Measurements from ENCODE around the gene CUEDC1. TPM values are rescaled to one million over a fixed set of nuclear protein-coding genes. Genes with fewer than 3 reads are reported as not detected.
"Not testable (repeated sequence)": the region's sequence is repeated elsewhere in the genome, so short reads cannot be mapped to it uniquely, and the experiment has no call there.

CUEDC1 gene
- total RNA-seq, 1 experiment from 2014 or later = 0.71 TPM

- peak overlapping the region; percentile 68 for H3K4me2 ChIP-seq (ENCODE audit: low read depth, low read length, poor library complexity, severe bottlenecking)
- DNase-seq = peak; percentile 85
- no peaks in the 10 kb centered on the region for H3K9me2 ChIP-seq (replicated peaks; ENCODE audit: insufficient read depth, low read length)
- no peaks in the 10 kb centered on the region for H3K36me3 ChIP-seq (ENCODE audit: insufficient read depth, low read length)
- no peak overlapping the region for H2AFZ ChIP-seq (ENCODE audit: low read length)
- no peaks in the 10 kb centered on the region for H3K9me3 ChIP-seq (ENCODE audit: low read length)
- H3K4me3 ChIP-seq (ENCODE audit: low read length) = peak overlapping the region; percentile 33; the same call in 1 of the 2 replicates
- peak overlapping the region; percentile 39 for H3K9ac ChIP-seq (ENCODE audit: low read length)
- no peaks in the 10 kb centered on the region for H3K27me3 ChIP-seq (ENCODE audit: low read length)
- H3K27ac ChIP-seq (ENCODE audit: low read length) = peak overlapping the region; percentile 75
- no peaks in the 10 kb centered on the region for H4K20me1 ChIP-seq (ENCODE audit: insufficient read depth, low read depth, low read length)
- no peaks in the 10 kb centered on the region for H3K79me2 ChIP-seq (ENCODE audit: low read length)
- peaks cover 36% of the 10 kb centered on the region for H3K4me1 ChIP-seq (ENCODE audit: low read length)
These were observed 29.7 kb downstream of the CUEDC1 start for GRCh38 chr17:57925361-57925990.

GRCh38 chr17:57924677-57925076, 30.5 kb downstream of the CUEDC1 start:
- 0 out of 2 replicates have a peak overlapping the region, but pooled peaks have one; percentile 33 for H3K4me3 ChIP-seq (ENCODE audit: low read length)
- H2AFZ ChIP-seq (ENCODE audit: low read length) = no peak overlapping the region
- no peaks in the 10 kb centered on the region for H3K79me2 ChIP-seq (ENCODE audit: low read length)
- H3K27ac ChIP-seq (ENCODE audit: low read length) = peak overlapping the region; percentile 75; the same call in 1 of the 2 replicates
- H3K9me3 ChIP-seq (ENCODE audit: low read length) = no peaks in the 10 kb centered on the region
- H3K9ac ChIP-seq (ENCODE audit: low read length) = no peak overlapping the region
- H3K27me3 ChIP-seq (ENCODE audit: low read length) = no peaks in the 10 kb centered on the region
- H3K9me2 ChIP-seq (replicated peaks; ENCODE audit: insufficient read depth, low read length) = no peaks in the 10 kb centered on the region
- peaks cover 32% of the 10 kb centered on the region for H3K4me1 ChIP-seq (ENCODE audit: low read length)
- no peaks in the 10 kb centered on the region for H4K20me1 ChIP-seq (ENCODE audit: insufficient read depth, low read depth, low read length)
- H3K4me2 ChIP-seq (ENCODE audit: low read depth, low read length, poor library complexity, severe bottlenecking) = peak overlapping the region; percentile 68
- no peaks in the 10 kb centered on the region for H3K36me3 ChIP-seq (ENCODE audit: insufficient read depth, low read length)
- no peak for DNase-seq

DNA sequence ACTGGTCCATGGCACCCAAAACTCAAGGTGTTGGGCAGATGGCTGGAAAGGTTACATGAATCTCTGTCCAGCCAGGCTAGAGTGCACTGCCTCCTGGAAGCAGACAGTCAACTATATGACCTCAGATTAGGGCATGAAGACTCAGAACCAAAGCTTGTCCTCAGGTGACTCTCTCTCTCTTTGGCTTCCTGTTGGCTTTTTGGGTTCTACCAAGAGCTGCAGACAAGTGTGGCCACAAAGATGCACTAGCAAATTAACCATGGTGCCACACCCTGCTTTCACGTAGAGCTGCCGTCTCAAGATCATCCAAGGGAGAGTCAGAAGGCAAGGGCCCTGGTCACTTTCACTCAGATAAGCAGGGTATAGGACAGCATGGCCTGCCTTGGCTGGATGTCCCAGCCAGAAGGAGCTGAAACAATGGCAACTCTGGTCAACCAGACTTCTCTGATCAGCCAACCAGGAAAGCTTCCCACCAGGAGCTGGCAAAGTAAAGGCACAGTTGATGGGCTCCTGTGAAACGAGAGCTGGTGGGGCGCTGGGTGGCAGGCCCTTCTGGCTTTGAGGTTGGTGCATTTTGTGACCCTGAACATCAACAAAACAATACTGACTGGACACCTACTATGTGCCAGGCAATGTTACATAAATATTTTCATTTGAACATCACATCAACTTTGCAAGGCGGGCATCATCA, 31.9 kb downstream of the CUEDC1 start:
- Histone ChIP-seq H3K4me2 (ENCODE audit: low read depth, low read length, poor library complexity, severe bottlenecking) (no peak overlapping the region), H3K27ac (ENCODE audit: low read length) (no peak overlapping the region), H2AFZ (ENCODE audit: low read length) (no peak overlapping the region), H3K4me1 (ENCODE audit: low read length) (peaks cover 32% of the 10 kb centered on the region), H3K27me3 (ENCODE audit: low read length) (no peaks in the 10 kb centered on the region), H3K4me3 (ENCODE audit: low read length) (no peak overlapping the region), H3K9me2 (replicated peaks; ENCODE audit: insufficient read depth, low read length) (no peaks in the 10 kb centered on the region), H3K79me2 (ENCODE audit: low read length) (no peaks in the 10 kb centered on the region), H3K9ac (ENCODE audit: low read length) (no peak overlapping the region), H3K9me3 (ENCODE audit: low read length) (no peaks in the 10 kb centered on the region), H4K20me1 (ENCODE audit: insufficient read depth, low read depth, low read length) (no peaks in the 10 kb centered on the region), H3K36me3 (ENCODE audit: insufficient read depth, low read length) (no peaks in the 10 kb centered on the region)
- no peak for DNase-seq

DNA sequence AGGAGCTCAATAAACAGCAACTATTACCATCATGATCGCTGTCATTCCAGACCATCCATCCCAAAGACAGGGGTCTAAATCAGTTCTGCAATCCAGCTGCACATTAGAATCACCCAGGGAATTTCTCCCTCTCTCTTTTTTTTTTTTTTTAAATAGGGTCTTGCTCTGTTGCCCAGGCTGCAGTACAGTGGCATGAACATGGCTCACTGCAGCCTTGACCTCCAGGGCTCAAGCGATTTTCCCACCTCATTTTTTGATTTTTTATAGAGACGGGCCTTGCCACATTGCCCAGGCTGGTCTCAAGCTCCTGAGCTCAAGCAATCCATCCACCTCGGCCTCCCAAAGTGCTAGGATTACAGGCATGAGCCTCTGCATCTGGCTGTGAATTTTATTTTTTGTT, 32.5 kb downstream of the CUEDC1 start:
- not testable (repeated sequence) for H4K20me1 ChIP-seq (ENCODE audit: insufficient read depth, low read depth, low read length); H3K4me2 ChIP-seq (ENCODE audit: low read depth, low read length, poor library complexity, severe bottlenecking); H3K9me2 ChIP-seq (replicated peaks; ENCODE audit: insufficient read depth, low read length); DNase-seq; H3K79me2 ChIP-seq (ENCODE audit: low read length); H3K27ac ChIP-seq (ENCODE audit: low read length); H3K27me3 ChIP-seq (ENCODE audit: low read length); H2AFZ ChIP-seq (ENCODE audit: low read length); H3K9me3 ChIP-seq (ENCODE audit: low read length); H3K4me3 ChIP-seq (ENCODE audit: low read length); H3K9ac ChIP-seq (ENCODE audit: low read length); H3K36me3 ChIP-seq (ENCODE audit: insufficient read depth, low read length)
- H3K4me1 ChIP-seq (ENCODE audit: low read length) = peaks cover 32% of the 10 kb centered on the region

DNA sequence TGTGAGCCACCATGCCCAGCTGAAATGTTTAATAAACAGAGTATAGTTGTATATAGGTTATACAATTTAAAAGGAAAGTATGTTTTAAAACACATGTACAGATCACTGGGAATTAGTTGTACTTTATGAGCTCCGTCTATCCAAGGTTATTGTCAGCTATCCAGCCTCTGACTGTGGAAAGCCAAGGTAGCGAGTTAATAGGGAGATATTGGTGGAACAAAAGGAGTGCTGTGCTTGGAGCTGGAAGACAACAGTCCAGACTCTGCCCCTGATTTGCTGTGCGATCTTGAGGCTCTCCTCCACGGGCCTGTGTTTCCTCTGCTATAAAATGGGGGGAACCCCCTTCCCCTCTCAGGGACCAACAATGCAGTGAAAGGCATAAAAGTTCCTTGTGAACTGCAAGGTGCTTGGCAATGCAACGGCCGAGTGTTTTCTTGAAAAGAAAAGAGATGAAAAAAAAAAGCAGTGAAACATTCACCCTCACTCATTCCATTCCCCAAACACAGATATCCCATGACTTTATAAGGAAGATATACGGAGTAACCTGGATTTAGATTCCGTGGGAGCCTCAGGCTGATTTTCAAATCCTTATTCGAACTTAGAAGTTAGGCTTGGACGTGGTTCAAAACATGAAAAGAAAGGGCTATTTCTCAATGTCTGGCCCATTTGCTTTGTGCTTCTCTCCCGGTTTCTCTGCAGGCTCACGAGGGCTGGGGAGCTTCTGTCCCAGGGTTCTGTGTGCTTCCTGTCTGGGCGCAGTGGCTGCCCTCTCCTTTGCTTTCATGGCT, 34.1 kb downstream of the CUEDC1 start:
- no peak overlapping the region for H3K4me3 ChIP-seq (ENCODE audit: low read length)
- H3K4me2 ChIP-seq (ENCODE audit: low read depth, low read length, poor library complexity, severe bottlenecking) = no peak overlapping the region
- no peaks in the 10 kb centered on the region for H3K79me2 ChIP-seq (ENCODE audit: low read length)
- H3K27me3 ChIP-seq (ENCODE audit: low read length) = no peaks in the 10 kb centered on the region
- no peak overlapping the region for H3K9ac ChIP-seq (ENCODE audit: low read length)
- H3K9me3 ChIP-seq (ENCODE audit: low read length) = no peaks in the 10 kb centered on the region
- H2AFZ ChIP-seq (ENCODE audit: low read length) = no peak overlapping the region
- H3K27ac ChIP-seq (ENCODE audit: low read length) = no peak overlapping the region
- peaks cover 18% of the 10 kb centered on the region for H3K4me1 ChIP-seq (ENCODE audit: low read length)
- no peaks in the 10 kb centered on the region for H4K20me1 ChIP-seq (ENCODE audit: insufficient read depth, low read depth, low read length)
- no peak for DNase-seq
- no peaks in the 10 kb centered on the region for H3K9me2 ChIP-seq (replicated peaks; ENCODE audit: insufficient read depth, low read length)
- no peaks in the 10 kb centered on the region for H3K36me3 ChIP-seq (ENCODE audit: insufficient read depth, low read length)

DNA sequence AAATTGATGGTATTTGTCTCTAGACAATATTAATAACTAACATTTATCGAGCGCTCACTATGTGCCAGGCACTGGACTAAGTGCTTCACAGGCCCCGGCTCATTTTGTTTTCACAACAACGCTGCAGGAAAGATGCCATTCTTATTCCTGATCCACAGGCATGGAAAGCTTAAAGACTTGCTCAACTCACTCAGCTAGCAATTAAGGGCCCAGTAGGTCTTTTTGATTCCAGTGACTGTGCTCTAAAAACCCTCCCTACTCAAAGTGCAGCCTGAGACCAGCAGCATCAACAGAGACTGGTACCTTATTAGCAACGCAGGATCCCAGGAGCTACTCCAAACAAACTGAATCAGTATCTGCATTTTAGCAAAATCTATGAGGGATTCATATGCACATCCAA, 35.3 kb downstream of the CUEDC1 start:
- H3K27ac ChIP-seq (ENCODE audit: low read length) = no peak overlapping the region
- no peak overlapping the region for H3K9ac ChIP-seq (ENCODE audit: low read length)
- no peak overlapping the region for H3K4me3 ChIP-seq (ENCODE audit: low read length)
- DNase-seq = no peak
- no peaks in the 10 kb centered on the region for H3K79me2 ChIP-seq (ENCODE audit: low read length)
- H2AFZ ChIP-seq (ENCODE audit: low read length) = no peak overlapping the region
- H3K9me2 ChIP-seq (replicated peaks; ENCODE audit: insufficient read depth, low read length) = no peaks in the 10 kb centered on the region
- H3K9me3 ChIP-seq (ENCODE audit: low read length) = no peaks in the 10 kb centered on the region
- peaks cover 17% of the 10 kb centered on the region for H3K4me1 ChIP-seq (ENCODE audit: low read length)
- H3K36me3 ChIP-seq (ENCODE audit: insufficient read depth, low read length) = no peaks in the 10 kb centered on the region
- H3K27me3 ChIP-seq (ENCODE audit: low read length) = no peaks in the 10 kb centered on the region
- no peak overlapping the region for H3K4me2 ChIP-seq (ENCODE audit: low read depth, low read length, poor library complexity, severe bottlenecking)
- no peaks in the 10 kb centered on the region for H4K20me1 ChIP-seq (ENCODE audit: insufficient read depth, low read depth, low read length)

DNA sequence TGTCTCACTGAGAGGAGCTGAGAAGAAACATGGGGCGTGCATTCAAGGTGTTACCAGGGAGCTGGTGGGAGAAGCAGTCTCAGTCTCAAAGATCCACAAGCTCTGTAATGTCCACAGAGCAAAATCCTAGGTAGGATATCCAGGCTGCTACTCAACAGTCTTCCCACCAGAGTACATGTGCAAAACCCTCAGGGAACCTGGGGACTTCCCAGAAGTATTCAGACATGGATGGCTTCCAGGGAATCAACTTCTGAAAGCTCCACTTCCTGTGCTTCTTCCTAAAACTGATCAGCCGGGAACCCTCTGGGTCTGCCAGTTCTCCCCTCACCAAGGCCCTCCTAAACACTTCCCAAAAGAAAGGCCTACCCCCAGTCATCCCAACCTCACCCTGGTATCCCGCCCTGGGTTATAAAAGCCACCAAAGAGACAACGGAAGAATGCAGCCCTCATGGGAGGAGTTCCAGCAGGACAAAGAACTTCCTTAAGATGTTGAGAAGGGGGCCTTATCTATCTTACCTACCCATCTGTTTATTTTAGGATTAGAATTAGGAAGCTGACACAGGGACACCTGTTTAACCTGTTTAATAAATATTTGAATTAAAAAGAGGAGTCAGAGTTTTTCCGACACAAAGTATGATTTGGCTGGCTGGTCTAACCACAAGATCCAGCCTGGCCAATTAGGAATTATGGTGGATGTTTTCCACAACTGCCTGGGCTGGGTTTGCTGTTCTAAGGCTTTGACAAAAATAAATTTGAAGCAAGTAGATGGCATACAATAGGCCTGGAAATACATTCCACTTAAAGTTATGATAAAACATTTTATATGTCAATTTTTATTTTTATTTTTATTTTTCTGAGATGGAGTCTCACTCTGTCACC, 37.0 kb downstream of the CUEDC1 start:
- H3K27ac ChIP-seq (ENCODE audit: low read length) = no peak overlapping the region
- no peak overlapping the region for H3K9ac ChIP-seq (ENCODE audit: low read length)
- no peaks in the 10 kb centered on the region for H3K79me2 ChIP-seq (ENCODE audit: low read length)
- no peaks in the 10 kb centered on the region for H3K9me3 ChIP-seq (ENCODE audit: low read length)
- H3K4me1 ChIP-seq (ENCODE audit: low read length) = peaks cover 10% of the 10 kb centered on the region
- no peaks in the 10 kb centered on the region for H3K36me3 ChIP-seq (ENCODE audit: insufficient read depth, low read length)
- no peak overlapping the region for H3K4me3 ChIP-seq (ENCODE audit: low read length)
- no peaks in the 10 kb centered on the region for H3K9me2 ChIP-seq (replicated peaks; ENCODE audit: insufficient read depth, low read length)
- no peak for DNase-seq
- H2AFZ ChIP-seq (ENCODE audit: low read length) = no peak overlapping the region
- no peaks in the 10 kb centered on the region for H4K20me1 ChIP-seq (ENCODE audit: insufficient read depth, low read depth, low read length)
- no peak overlapping the region for H3K4me2 ChIP-seq (ENCODE audit: low read depth, low read length, poor library complexity, severe bottlenecking)
- no peaks in the 10 kb centered on the region for H3K27me3 ChIP-seq (ENCODE audit: low read length)
